Fibroblast of upper back skin (primary cell): ENCODE data around the gene RHBDD2.
"Not testable (repeated sequence)": the region's sequence is repeated elsewhere in the genome, so short reads cannot be mapped to it uniquely, and the experiment has no call there.

ENCODE experiments used
- DNase-seq: peaks from one replicate; pipeline ENCODE4 v3.0.0-alpha.2; 2013

The RHBDD2 gene

DNA sequence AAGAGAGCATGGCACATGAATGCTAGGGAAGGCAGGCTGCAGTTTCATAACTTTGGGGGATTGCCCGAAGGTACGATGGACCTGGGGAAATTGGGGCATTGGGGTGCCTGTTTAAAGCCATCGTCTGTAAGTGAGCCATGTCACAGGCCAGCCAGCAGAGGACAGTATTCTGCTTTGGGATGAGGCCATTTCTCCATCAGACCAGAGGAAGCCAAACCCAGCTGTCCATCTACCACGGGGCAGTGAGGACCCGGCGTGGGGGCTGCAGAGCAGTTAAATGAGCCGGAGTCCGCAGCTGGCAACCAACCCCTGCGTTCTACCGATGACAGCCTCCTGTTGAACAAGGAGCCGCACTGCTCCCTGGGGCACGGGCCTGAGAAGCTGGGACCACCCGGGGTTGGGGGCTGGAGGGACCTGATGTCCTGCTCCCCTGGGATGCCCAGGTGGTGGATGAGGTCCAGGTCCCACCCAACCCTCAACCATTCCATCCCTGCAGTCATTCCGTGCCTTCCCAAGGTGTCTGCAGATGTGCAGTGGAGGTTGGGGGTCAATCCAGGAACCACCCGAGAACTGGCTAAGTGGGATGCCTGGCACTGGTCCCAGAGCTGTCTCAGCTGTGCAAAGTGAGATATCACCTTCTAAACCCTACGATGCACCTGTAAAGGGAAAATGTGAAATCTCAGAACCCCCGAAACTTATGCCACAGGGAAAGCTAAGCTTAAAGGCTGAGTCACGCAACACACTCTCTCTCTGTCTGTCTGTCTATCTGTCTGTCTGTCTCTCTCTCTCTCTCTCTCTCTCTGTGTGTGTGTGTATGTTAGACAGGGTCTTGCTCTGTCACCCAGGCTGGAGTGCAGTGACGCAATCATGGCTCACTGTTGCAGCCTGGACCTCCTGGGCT is 12.1 kb upstream of the RHBDD2 start:
- peak; percentile 66 for DNase-seq

DNA sequence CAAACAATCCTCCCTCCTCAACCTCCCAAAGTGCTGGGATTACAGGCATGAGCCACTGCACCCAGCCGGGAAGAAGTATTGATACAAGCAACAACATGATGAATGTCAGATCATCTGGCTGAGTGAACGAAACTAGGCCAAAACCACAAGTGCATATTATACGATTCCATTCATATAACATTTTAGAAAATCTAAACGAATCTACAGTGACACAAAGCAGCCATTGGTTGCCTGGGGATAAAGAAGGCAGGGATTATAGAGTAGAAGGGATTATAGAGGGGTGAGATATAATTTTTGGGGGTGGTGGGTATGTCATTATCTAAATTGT is 11.5 kb upstream of the RHBDD2 start:
- peak; percentile 62 for DNase-seq

DNA sequence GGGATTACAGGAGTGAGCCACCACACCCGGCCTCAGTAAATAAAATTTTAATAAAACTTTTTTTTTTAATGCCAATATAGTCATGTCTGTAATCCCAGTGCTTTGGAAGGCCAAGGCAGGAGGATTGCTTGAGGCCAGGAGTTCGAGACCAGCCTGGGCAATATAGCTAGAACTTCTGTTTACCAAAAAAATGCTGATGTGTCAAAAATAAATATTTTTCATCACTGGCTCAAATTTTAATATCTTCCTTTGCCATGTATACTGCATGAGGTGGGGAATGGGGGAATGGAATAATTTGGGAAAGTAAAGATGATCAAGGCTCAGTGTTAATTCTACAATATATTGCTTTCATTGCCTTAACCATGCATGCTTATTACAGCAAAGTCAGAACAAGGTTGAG is 10.7 kb upstream of the RHBDD2 start:
- no peak for DNase-seq

DNA sequence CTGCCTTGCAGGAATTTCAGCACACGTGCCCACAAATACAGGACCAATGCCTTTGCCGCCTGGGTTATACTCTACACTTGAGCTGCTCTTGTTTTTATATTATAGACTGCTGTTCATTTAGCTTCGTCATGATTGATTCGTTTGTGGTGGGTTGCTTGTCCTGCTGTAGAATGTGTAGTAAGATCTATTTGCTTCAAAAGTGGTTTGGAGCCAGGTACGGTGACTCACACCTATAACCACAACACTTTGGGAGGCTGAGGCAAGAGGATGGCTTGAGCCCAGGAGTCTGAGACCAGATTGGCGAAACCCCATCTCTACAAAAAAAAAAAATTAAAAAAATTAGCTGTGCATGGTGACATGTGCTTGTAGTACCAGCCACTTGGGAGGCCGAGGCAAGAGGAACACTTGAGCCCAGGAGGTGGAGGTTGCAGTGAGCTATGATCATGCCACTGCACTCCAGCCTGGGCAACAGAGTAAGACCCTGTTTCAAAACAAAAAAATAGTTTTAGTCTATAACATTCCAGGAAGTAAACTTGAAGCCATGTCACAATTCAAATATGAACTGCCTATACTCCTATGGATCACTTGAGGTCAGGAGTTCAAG is 9.0 kb upstream of the RHBDD2 start:
- peak; percentile 50 for DNase-seq

DNA sequence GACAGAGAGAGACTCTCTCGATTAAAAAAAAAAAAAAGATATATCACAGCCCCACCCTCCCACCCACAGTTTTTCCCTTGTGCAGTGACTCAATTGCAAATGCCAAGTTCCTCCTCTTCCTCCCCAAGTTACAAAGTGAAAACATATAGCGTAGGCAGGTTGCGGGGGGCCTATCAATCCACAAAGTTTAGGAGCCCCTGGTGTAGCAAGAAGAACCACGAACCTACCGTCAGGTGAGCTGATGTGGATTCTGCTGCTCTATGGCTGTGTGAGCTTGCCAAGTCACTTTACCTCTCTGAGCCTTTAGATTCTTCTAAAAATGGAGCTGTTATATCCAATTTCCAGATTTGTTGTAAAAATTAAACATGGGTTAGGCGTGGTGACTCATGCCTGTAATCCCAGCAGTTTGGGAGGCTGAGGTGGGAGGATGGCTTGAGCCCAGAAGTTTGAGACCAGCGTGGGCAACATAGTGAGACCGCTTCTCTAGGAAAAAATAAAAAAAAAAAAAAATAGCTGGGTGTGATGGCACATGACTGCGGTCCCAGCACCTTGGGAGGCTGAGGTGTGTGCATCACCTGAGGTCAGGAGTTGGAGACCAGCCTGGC is 8.2 kb upstream of the RHBDD2 start:
- no peak for DNase-seq

DNA sequence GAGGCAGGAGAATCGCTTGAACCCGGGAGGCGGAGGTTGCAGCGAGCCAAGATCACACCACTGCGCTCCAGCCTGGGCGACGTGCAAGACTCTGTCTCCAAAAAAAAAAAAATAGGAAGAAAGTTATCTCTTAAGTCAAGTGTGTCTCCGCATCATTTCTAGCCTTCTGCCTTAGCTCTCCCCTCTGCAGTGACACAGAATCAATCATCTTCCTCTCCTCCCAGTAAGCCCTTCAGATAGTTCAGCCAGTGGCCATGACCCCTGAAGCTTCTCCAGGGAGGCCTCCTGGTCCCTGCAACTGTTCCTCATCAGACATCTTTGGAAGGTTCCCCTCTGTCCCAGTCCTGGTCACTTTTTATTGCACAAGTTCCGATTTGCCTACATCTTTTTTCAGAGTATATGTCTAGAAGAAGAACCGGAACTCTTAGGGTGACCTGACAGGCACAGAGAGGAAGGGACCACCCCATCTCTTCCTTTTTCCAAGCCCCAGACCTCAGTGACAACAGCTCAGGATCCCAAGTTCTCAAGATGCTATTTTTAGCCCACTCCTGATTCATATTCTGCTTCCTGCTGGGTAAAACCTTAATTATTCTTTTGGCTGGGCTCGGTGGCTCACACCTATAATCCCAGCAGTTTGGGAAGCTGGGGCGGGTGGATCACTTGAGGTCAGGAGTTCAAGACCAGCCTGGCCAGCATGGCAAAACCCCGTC is 6.6 kb upstream of the RHBDD2 start:
- DNase-seq: peak; percentile 26

DNA sequence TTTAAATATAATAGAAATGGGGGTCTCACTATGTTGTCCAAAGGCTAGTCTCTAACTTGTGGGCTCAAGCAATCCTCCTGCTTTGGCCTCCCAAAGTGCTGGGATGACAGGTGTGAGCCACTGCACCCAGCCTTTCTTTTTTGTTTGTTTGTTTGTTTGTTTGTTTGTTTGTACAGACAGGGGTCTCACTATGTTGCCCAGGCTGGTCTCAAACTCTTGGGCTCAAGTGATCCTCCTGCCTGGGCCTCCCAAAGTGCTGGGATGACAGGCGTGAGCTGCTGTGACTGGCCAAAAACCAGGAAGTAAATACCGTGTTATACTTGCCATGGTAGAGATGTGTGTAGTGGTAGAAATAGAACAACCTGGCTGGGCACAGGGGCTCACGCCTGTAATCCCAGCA is 4.7 kb upstream of the RHBDD2 start:
- DNase-seq: not testable (repeated sequence)

DNA sequence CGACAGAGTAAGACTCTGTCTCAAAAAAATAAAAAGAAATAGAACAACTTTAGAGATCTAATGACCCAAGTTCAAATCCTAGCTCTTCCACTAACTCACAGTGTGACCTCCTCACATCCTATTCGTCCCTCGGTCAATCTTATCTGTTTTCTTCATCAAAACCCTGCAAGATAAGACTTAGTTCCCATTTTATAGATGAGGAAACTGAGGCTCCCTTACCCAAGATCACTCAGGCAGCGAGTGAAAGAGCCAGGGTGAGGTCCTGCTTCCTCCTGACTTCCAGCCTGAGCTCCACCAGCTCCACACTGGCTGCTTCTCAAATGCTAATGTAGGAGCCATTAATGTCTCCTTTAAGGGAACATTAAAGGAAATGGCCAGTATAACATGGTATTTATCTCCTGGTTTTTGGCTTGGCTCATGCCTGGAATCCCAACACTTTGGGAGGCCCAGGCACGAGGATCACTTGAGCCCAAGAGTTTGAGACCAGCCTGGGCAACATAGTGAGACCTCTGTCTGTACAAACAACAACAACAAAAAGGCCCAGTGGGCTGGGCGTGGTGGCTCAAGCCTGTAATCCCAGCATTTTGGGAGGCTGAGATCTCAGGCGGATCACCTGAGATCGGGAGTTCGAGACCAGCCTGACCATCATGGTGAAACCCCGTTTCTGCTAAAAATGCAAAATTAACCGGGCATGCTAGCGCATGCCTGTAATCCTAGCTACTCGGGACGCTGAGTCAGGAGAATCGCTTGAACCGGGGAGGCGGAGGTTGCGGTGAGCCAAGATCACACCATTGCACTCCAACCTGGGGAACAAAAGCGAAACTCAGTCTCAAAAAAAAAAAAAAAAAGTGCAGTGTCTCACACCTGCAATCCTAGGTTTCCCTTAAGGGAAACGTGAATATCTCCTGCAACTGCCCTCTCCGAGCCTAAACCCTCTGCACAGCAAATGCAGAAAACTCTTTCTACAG is 3.4 kb upstream of the RHBDD2 start:
- DNase-seq: no peak

DNA sequence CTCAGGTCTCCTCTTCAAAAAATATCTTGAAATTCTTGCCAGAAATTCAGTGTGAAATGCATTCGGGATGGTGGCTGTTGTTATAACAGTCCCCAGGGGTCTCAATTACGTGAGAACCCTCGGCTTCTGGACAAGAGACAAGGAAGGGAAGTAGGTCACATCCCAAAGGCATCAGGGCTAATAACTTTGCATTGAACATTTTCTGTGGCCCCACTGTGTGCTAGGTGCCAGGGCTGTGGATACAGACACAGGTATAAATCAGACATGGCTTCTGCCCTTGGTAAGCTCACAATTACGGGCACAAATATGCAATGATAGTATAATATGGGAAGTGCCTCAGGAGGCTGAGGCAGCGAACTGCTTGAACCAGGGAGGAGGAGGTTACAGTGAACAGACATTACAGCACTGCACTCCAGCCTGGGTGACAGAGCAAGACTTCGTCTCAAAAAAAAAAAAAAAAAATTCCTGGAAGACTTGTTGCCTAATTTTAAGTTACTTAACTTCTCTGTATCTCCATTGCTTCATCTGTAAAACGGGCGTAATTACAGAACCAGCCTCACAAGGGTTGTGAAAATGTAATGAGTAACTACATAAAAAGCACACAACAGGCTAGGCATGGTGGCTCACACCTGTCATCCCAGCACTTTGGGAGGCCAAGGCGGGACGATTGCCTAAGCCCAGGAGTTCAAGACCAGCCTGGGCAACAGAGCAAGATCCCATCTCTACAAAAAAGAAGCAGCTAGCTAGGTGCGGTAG is 2.5 kb upstream of the RHBDD2 start:
- no peak for DNase-seq

DNA sequence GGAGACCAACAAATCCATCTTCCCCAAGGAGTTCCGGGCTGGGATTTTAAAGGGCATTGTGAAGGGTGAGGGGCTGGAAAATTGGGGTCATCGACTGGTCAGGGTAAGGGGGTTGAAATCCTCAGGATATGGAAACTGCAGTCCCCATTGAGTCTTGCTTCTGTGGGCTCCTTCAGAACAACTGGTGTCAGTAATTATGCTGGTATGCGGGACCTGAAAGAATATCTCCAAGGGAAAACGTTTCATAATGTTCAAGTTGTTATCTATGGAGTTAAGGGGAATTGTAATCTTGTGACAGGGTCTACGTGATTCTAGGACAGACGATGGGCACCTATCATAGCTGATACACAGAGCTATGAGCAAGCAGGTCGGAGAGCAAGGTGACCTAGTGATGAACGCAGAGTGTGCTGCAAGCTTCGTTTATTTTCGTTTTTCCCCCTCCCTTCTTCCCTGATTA is 494 bp upstream of the RHBDD2 start:
- DNase-seq: no peak

DNA sequence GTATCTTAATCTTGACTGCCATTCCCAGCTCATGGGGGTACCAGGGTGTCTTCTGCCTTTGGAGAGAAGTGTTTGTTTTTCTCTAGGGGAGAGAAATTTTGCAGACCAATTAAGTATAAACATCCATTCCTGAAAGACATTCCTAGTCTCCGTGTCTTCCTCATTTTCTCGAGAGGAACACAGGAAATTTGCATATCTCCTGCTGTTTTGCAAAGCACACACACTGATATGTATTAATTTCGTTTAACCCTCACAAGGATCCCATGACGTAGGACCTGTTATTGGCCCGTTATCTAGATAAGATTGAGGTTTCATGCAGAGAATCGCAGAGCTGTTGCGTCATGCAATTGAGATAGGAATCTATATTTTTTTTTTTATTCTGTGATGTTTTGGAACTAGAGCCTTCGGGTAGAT is 944 bp downstream of the RHBDD2 start:
- DNase-seq: peak; percentile 43

DNA sequence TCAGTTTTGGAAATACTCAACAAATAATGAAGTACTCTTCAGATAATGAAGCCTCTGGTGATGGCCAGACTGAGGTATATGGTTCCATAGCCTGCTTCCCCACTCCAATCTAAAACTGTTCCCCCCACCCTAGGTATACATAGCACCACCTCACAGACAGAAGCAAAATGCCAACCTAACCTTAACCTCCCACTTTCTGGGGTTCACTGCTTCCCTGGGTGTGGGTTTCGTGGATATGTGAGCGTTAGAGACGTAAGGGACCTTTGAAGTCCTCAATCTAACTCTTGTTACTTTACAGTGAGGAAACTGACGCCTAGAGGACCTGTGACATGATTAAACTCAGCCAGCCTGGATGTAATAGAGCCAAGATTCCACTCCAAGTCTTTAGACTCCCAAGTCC is 1.4 kb downstream of the RHBDD2 start:
- no peak for DNase-seq

DNA sequence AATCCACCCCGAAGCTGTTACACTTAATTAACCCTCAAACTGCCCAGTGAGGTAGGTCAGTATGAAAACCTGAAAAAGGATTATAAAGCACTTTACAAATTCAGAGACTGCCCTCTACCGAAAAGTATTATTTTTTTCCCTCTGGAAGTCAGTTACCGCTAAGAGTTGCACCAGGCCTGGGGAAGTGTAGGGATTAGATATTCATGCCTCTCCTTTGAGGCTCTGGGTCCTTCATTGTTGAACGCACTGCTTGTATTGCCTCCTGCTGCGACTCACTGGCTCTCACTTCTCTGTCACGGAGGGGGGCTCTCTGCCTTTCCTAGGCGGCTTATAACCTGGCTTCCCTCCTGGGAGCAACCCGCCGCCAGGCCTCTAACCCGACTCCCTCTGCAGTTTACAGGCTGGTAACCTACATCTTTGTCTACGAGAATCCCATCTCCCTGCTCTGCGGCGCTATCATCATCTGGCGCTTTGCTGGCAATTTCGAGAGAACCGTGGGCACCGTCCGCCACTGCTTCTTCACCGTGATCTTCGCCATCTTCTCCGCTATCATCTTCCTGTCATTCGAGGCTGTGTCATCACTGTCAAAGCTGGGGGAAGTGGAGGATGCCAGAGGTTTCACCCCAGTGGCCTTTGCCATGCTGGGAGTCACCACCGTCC is 2.7 kb downstream of the RHBDD2 start:
- DNase-seq: no peak

DNA sequence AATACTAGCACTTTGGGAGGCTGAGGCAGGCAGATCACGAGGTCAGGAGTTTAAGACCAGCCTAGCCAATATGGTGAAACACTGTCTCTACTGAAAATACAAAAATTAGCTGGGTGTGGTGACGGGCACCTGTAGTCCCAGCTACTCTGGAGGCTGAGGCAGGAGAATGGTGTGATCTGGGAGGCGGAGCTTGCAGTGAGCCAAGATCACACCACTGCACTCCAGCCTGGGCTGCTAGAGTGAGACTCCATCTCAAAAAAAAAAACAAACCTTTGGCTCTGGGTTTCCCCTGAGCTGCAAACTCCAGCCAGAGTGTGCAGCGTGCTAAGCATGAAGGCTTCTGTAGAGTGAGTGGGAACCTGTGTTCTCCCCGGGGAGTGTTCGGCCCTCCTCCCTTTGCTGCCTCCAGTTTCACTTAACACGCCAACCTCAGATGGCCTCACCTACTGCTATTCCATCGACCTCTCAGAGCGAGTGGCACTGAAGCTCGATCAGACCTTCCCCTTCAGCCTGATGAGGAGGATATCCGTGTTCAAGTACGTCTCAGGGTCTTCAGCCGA is 4.5 kb downstream of the RHBDD2 start:
- DNase-seq: not testable (repeated sequence)

DNA sequence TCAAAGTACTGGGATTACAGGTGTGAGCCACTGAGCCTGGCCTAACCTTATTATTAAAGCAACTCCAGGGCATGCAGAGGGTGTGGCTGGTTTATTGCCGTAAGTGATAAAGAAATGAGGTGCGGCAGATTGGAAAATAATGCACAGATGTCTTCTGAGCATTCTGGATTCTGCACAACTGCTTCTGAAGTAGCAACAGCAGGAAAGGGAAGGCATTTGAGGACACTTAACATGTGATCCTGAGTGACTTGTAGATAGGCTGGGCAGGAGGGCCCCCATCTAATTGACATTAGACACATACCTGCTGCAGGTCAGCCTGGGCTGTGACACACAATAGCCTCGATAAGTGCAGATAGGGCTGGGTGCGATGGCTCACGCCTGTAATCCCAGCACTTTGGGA is 5.6 kb downstream of the RHBDD2 start:
- no peak for DNase-seq

DNA sequence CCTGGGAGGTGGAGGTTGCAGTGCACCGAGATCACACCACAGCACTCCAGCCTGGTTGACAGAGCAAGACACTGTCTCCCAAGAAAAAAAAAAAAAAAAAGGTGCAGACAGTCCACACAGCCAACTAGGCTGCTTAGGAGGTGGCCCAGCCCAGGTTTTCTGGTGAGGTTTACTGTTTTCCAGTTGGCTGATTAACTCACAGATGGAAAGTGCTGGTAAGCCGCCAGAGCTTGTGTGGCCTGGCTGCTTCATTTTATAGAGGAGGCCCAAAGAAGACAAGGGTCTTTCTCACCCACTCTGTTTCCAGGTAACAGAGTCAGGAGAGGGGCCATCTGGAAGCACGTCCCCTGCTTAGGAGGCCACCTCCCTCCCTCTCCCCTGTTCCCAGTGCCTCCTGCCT is 6.2 kb downstream of the RHBDD2 start:
- DNase-seq: no peak

DNA sequence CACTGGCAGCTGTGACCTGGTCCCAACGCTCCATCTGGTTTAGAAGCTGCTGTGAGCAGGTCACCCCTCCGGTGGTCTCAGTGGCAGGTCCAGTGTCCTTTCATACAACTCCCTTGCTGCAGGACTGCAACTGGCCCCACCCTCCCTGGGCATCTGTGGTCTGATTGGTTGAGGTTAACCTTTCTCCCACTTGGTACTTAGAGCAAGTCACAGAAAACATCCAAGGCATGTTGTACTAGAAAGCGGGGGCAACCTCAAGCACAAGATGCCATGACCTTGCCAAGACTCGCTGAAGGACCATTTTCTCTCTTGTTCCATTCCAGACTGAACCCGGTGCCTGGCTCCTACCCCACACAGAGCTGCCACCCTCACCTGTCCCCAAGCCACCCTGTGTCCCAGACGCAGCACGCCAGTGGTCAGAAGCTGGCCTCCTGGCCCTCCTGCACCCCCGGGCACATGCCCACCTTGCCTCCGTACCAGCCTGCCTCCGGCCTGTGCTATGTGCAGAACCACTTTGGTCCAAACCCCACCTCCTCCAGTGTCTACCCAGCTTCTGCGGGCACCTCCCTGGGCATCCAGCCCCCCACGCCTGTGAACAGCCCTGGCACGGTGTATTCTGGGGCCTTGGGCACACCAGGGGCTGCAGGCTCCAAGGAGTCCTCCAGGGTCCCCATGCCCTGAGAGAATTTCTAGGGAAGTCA is 9.0 kb downstream of the RHBDD2 start:
- no peak for DNase-seq

DNA sequence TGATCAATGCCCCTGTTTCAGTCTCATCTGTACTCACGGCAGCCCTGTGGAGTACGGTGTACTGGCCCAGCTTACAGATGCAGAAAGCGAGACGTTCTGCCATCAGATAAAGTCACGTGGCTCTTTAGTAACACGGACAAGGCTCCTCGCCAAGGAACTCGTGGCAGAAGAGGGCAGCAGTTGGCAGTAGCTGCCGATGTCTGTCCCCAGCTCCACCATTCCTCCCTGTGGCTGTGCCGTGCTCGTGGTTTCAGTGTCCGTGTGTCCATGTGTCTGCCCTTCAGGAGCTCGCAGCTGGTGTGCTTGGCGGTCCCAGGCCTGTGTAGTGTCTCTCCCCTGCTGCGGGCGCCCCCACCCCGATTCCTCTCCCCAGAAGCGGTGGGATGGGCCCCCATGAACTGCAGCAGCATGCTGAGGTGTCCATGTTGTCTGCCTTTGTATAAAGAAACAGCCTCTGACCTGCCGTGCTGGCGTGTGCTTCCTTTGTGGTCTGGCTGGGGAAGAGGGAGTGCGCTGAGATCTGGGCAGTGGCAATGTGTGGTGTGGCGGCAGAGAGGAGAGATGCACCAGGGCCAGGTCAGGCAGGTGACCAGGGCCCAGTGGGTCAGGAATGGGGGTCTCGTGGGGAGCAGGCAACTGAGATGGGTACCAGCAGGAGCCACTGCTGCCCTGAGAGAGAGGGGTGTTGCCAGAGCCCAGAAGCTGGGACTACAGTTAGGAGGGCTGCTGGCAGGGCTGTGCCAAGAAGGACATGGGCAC is 9.8 kb downstream of the RHBDD2 start:
- DNase-seq: no peak

DNA sequence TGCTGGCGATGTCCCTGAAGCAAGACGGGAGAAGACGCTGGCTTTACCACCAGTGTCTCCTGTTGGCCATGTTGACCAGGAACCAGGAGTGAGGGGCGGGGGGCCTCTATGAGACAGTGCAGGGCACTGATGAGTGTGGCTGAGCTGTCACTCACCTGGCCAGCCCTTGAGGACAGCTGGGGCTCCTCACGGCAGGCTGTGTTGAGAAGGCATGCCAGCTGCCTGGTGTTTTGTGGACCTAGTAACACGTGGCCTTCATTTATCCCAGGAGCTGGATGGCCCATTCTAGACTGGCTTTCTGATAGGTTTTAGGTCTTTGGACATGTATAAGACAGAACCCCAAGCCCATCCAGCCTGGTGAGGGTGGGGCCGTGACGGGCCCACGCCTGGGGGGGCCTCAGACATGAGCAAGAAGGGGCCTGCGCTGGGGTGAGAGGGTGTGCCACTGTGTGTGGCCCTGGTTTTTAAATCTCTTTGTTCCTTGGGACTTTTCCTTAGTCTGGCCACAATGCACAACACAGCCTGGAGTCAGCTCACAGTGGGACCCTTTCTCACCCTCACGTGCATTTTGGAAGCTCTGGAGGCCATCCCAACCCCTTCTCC is 10.5 kb downstream of the RHBDD2 start:
- no peak for DNase-seq
